BE2C (cell line): ENCODE data around the gene SERPINE2.

Experiments
- DNase-seq: peaks from one replicate; pipeline ENCODE4 v3.0.0-alpha.2; 2020
- H3K27me3 ChIP-seq: fragments of 250-450 bp; sonication (Bioruptor Pico); 2 replicates; pipeline ENCODE4 v1.5.1; 2020; ENCODE audit warnings: mild to moderate bottlenecking
- H3K36me3 ChIP-seq: fragments of 250-450 bp; sonication (Bioruptor Pico); 2 replicates; pipeline ENCODE4 v1.5.1; 2020; ENCODE audit warnings: mild to moderate bottlenecking
- H3K4me1 ChIP-seq: fragments of 250-450 bp; sonication (Bioruptor Pico); 2 replicates; pipeline ENCODE4 v1.5.1; 2020
- H3K4me3 ChIP-seq: 2 replicates; pipeline ENCODE4 v1.5.1; 2011; ENCODE audit warnings: low read depth, low read length
- H3K9me3 ChIP-seq: fragments of 250-450 bp; sonication (Bioruptor Pico); 2 replicates; pipeline ENCODE4 v1.5.1; 2020
- TF ChIP-seq, protein P1 (sequence below): IDR thresholded peaks from 2 replicates; pipeline ENCODE4 v1.5.1; 2012; ENCODE audit warnings: mild to moderate bottlenecking, low read depth, low read length

The SERPINE2 gene

DNA sequence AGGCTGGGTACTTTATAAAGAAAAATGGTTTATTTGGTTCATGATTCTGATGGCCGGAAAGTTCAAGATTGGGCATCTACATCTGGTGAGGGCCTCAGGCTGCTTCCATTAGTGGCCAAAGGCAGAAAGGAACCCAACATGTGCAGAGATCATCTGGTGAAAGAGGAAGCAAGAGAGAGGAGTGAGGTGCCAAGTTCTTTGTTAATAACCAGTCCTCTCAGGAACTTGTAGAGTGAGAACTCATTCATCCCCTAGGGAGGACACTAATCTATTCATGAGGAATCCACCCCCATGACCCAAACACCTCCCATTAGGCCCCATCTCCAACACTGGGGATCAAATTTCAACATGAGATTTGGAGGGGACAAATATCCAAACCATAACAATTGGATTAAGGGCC, 17.8 kb upstream of the SERPINE2 start:
- no peaks in the 10 kb centered on the region for H3K9me3 ChIP-seq
- TF ChIP-seq, protein P1, sequence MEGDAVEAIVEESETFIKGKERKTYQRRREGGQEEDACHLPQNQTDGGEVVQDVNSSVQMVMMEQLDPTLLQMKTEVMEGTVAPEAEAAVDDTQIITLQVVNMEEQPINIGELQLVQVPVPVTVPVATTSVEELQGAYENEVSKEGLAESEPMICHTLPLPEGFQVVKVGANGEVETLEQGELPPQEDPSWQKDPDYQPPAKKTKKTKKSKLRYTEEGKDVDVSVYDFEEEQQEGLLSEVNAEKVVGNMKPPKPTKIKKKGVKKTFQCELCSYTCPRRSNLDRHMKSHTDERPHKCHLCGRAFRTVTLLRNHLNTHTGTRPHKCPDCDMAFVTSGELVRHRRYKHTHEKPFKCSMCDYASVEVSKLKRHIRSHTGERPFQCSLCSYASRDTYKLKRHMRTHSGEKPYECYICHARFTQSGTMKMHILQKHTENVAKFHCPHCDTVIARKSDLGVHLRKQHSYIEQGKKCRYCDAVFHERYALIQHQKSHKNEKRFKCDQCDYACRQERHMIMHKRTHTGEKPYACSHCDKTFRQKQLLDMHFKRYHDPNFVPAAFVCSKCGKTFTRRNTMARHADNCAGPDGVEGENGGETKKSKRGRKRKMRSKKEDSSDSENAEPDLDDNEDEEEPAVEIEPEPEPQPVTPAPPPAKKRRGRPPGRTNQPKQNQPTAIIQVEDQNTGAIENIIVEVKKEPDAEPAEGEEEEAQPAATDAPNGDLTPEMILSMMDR = no peak
- H3K27me3 ChIP-seq = no peaks in the 10 kb centered on the region
- no peaks in the 10 kb centered on the region for H3K4me1 ChIP-seq
- no peak overlapping the region for H3K4me3 ChIP-seq
- H3K36me3 ChIP-seq = no peaks in the 10 kb centered on the region
- no peak for DNase-seq

DNA sequence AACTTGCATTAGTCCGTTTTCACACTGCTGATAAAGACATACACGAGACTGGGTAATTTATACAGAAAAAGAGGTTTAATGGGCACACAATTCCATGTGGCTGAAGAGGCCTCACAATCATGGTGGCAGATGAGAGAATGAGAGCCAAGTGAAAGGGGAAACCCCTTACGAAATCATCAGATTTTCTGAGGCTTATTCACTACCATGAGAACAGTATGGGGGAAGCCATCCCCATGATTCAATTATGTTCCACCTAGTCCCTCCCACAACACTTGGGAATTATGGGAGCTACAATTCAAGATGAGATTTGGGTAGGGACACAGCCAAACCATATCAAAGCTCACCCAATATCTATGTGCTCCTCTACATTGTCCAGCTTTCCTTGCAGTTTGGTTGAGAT, 16.0 kb upstream of the SERPINE2 start:
- Histone ChIP-seq H3K9me3 (no peaks in the 10 kb centered on the region), H3K27me3 (no peaks in the 10 kb centered on the region), H3K4me1 (no peaks in the 10 kb centered on the region), H3K4me3 (no peak overlapping the region), H3K36me3 (no peaks in the 10 kb centered on the region)
- no peak for DNase-seq
- TF ChIP-seq, protein P1 = no peak

DNA sequence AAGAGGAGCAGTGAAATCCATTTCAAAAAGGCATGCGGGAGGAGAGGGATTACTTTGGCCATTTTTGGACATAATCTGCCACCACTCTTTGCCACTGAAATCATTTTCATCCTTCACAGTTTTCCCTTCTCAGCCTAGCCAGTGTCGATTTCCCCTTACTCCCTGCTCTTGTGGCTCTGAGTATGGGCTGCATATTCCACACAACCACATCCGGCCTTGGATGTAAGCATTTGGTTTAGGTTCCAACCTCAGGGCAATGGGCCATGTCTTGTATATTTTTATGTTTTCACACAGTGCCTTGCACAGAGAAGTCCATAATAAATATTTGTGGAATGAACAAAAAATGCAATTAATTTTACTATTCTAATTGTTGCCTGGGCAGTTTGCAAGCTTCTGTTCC, 7.7 kb upstream of the SERPINE2 start:
- no peaks in the 10 kb centered on the region for H3K4me1 ChIP-seq
- no peak overlapping the region for H3K4me3 ChIP-seq
- peaks cover 20% of the 10 kb centered on the region for H3K27me3 ChIP-seq
- no peaks in the 10 kb centered on the region for H3K36me3 ChIP-seq
- no peaks in the 10 kb centered on the region for H3K9me3 ChIP-seq
- no peak for DNase-seq
- TF ChIP-seq, protein P1 = no peak

DNA sequence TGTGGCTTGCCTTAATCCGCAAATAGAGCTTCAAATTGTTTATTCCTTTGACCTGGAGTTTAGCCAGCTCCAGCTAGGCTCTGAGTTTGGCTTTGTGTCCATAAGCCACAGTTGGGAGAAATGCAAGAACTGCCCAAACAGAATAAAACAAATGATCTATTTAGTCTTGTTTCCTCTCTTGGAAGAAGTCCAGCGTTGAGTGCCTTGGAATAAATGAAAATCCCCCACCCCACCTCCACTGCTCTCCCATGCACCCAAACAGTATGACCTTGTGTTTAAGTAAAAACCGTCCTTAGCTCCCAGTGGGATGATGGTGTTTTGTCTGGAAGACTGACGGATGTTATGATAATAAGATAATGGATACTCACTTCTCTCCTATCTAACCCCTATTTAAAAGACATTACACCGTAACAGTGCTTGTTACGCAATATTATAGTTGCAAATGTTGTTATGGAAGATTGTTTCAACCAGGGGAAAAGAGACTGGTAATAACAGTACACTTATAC, 3.2 kb upstream of the SERPINE2 start:
- H3K9me3 ChIP-seq = no peaks in the 10 kb centered on the region
- no peak overlapping the region for H3K4me3 ChIP-seq
- H3K27me3 ChIP-seq = peaks cover 64% of the 10 kb centered on the region
- no peak for DNase-seq
- no peaks in the 10 kb centered on the region for H3K36me3 ChIP-seq
- TF ChIP-seq, protein P1 = no peak
- no peaks in the 10 kb centered on the region; the same call in 1 of the 2 replicates for H3K4me1 ChIP-seq

DNA sequence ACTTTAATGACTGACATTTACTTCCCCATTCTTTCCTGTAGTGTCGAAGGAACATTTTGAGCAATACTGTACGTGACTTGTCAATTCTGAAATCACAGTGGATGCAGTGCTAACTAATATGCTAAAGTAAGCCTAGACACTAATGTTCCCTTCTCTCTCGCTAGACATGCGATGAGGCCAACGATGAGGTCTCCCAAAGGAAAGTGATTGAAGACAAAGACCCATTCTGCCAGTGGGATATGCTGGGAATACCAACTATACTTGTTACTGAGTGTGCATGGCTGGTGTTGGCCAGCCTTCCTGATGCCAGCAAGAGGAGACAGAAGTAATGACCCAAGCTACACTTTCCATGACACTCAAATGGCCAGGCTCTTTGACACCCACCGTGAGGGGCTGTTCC, 2.5 kb upstream of the SERPINE2 start:
- Histone ChIP-seq H3K4me3 (no peak overlapping the region), H3K27me3 (peaks cover 70% of the 10 kb centered on the region), H3K36me3 (no peaks in the 10 kb centered on the region), H3K9me3 (no peaks in the 10 kb centered on the region), H3K4me1 (no peaks in the 10 kb centered on the region; the same call in 1 of the 2 replicates)
- TF ChIP-seq, protein P1 = no peak
- no peak for DNase-seq

DNA sequence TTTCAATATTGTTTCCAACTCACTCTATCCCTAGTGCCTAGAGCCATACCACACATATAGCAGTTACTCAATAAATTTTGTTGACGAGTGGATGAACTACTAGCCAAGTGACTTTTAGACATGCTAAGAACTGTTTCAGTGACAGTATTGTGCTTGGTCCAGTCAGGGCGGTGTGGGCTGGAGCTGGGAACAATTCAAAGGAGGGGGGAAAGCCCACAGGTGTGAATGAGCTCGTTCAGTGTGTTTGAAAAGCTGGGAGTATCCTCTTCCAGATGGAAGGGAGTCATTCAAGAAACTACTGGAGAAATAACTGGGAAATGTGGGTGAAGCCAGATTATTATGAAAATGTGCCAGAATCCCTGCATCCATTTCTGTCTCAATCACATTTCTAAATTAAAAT, 1.7 kb upstream of the SERPINE2 start:
- Histone ChIP-seq H3K36me3 (no peaks in the 10 kb centered on the region), H3K4me3 (no peak overlapping the region), H3K27me3 (peaks cover 70% of the 10 kb centered on the region), H3K4me1 (no peaks in the 10 kb centered on the region; the same call in 1 of the 2 replicates), H3K9me3 (no peaks in the 10 kb centered on the region)
- TF ChIP-seq, protein P1 = no peak
- DNase-seq = no peak
